Calu3 (cell line): ENCODE measurements around the gene SRSF7. TPM values are rescaled to one million over a fixed set of nuclear protein-coding genes. Genes with fewer than 3 reads are reported as not detected.
"Not testable (repeated sequence)": the region's sequence is repeated elsewhere in the genome, so short reads cannot be mapped to it uniquely, and the experiment has no call there.

Experiments
- BruUV-seq: library from RNA; stranded (reverse); fragments of 400-500 nt; replicated peaks from 2 replicates; lab custom pipeline; 2021; lab: Mats Ljungman, UMichigan
- CTCF ChIA-PET: fragments of 300-600 bp; sonication (Branson Sonifier 250); formaldehyde crosslinking; loops from one replicate; lab custom pipeline; 2022; ENCODE audit warnings: antibody characterized with exemption; lab: Charles Lee
- DNase-seq: peaks from one replicate; pipeline ENCODE4 v3.0.0; 2022
- H3K27ac Mint-ChIP-seq: one replicate; pipeline ENCODE4 v1.8.0; 2022; ENCODE audit warnings: mixed read lengths; ENCODE audit not compliant: unreplicated experiment
- H3K27me3 Mint-ChIP-seq: one replicate; pipeline ENCODE4 v1.8.0; 2022; ENCODE audit warnings: mixed read lengths; ENCODE audit not compliant: unreplicated experiment
- H3K36me3 Mint-ChIP-seq: one replicate; pipeline ENCODE4 v1.8.0; 2022; ENCODE audit warnings: mild to moderate bottlenecking, moderate library complexity, mixed read lengths; ENCODE audit not compliant: insufficient read depth, unreplicated experiment
- H3K4me1 Mint-ChIP-seq: one replicate; pipeline ENCODE4 v1.8.0; 2022; ENCODE audit warnings: mild to moderate bottlenecking, low read depth, mixed read lengths; ENCODE audit not compliant: unreplicated experiment
- H3K4me3 Mint-ChIP-seq: one replicate; pipeline ENCODE4 v1.8.0; 2022; ENCODE audit warnings: mild to moderate bottlenecking, low read depth, moderate library complexity, mixed read lengths; ENCODE audit not compliant: unreplicated experiment
- H3K9me3 Mint-ChIP-seq: one replicate; pipeline ENCODE4 v1.8.0; 2022; ENCODE audit warnings: low read depth, mixed read lengths; ENCODE audit not compliant: unreplicated experiment
- CTCF ChIP-seq: fragments of 200-600 bp; IDR thresholded peaks from one replicate; pipeline ENCODE4 v1.8.0; 2022; ENCODE audit warnings: antibody characterized with exemption; ENCODE audit not compliant: unreplicated experiment
- intact Hi-C: fragments of 100-400 bp; cut with micrococcal nuclease; formaldehyde crosslinking; loops from one replicate; pipeline ENCODE4 v1.10.0; 2022; ENCODE audit not compliant: unreplicated experiment
- total RNA-seq: library from RNA; stranded (reverse); gene quantifications from 2 replicates; pipeline ENCODE4 v1.2.3, GENCODE V29; 2022

The SRSF7 gene
- total RNA-seq, 1 experiment from 2014 or later, result 203 TPM

- no peaks in the 10 kb centered on the region for H3K36me3 Mint-ChIP-seq
- no peak for DNase-seq
- intact Hi-C loops, result no loop called here
Observed at GRCh38 chr2:38716185-38716584, 35.0 kb downstream of the SRSF7 start.

GRCh38 chr2:38714941-38715340 lies 36.2 kb downstream of the SRSF7 start:
- H3K27ac Mint-ChIP-seq, H3K9me3 Mint-ChIP-seq, intact Hi-C loops, H3K36me3 Mint-ChIP-seq, BruUV-seq, H3K4me3 Mint-ChIP-seq, CTCF ChIA-PET, DNase-seq, H3K27me3 Mint-ChIP-seq, H3K4me1 Mint-ChIP-seq: not testable (repeated sequence)

More at GRCh38 chr2:38716185-38716584, 35.0 kb downstream of the SRSF7 start:
- no TSS peak for BruUV-seq
- no peaks in the 10 kb centered on the region for H3K27me3 Mint-ChIP-seq
- CTCF ChIA-PET, result no interaction called here
- no peak overlapping the region for H3K27ac Mint-ChIP-seq
- H3K9me3 Mint-ChIP-seq, result peaks cover 3% of the 10 kb centered on the region
- H3K4me1 Mint-ChIP-seq, result peaks cover 12% of the 10 kb centered on the region
- no peak overlapping the region for H3K4me3 Mint-ChIP-seq
- TF ChIP-seq CTCF, result no peak

GRCh38 chr2:38713338-38713737 lies 37.8 kb downstream of the SRSF7 start:
- no peak for TF ChIP-seq CTCF
- no TSS peak for BruUV-seq
- Mint-ChIP-seq H3K9me3 (peaks cover 3% of the 10 kb centered on the region), H3K4me3 (no peak overlapping the region), H3K27ac (no peak overlapping the region), H3K4me1 (no peaks in the 10 kb centered on the region), H3K27me3 (no peaks in the 10 kb centered on the region), H3K36me3 (no peaks in the 10 kb centered on the region)
- CTCF ChIA-PET, result no interaction called here
- no peak for DNase-seq
- intact Hi-C loops, result no loop called here

- H3K36me3 Mint-ChIP-seq, result no peaks in the 10 kb centered on the region
- TF ChIP-seq CTCF, result no peak
- no peaks in the 10 kb centered on the region for H3K4me1 Mint-ChIP-seq
- no peak overlapping the region for H3K27ac Mint-ChIP-seq
- no TSS peak for BruUV-seq
- intact Hi-C loops, result no loop called here
- no peaks in the 10 kb centered on the region for H3K27me3 Mint-ChIP-seq
- no peak for DNase-seq
- no peak overlapping the region for H3K4me3 Mint-ChIP-seq
- peaks cover 3% of the 10 kb centered on the region for H3K9me3 Mint-ChIP-seq
- CTCF ChIA-PET, result no interaction called here
Observed at GRCh38 chr2:38712871-38713270, 38.3 kb downstream of the SRSF7 start.

- H3K4me3 Mint-ChIP-seq, result no peak overlapping the region
- intact Hi-C loops, result no loop called here
- H3K9me3 Mint-ChIP-seq, result peaks cover 3% of the 10 kb centered on the region
- CTCF ChIA-PET, result no interaction called here
- no peak for TF ChIP-seq CTCF
- H3K27me3 Mint-ChIP-seq, result no peaks in the 10 kb centered on the region
- no TSS peak for BruUV-seq
- no peak for DNase-seq
- H3K4me1 Mint-ChIP-seq, result no peaks in the 10 kb centered on the region
- no peak overlapping the region for H3K27ac Mint-ChIP-seq
- H3K36me3 Mint-ChIP-seq, result no peaks in the 10 kb centered on the region
Observed at GRCh38 chr2:38712413-38712812, 38.7 kb downstream of the SRSF7 start.
